Loucy (cell line): ENCODE results near the gene TOMM40L.

Experiments used
- H2AFZ ChIP-seq: fragments of 200-600 bp; sonication (generic); 2 replicates; pipeline ENCODE4 v1.6.0; 2016; ENCODE audit warnings: antibody characterized with exemption, mild to moderate bottlenecking, low read length, moderate library complexity
- H3F3A ChIP-seq: fragments of 200-600 bp; 2 replicates; pipeline ENCODE4 v1.6.0; 2016; ENCODE audit warnings: antibody characterized with exemption, low read depth, mild to moderate bottlenecking
- H3K27me3 ChIP-seq: fragments of 200-600 bp; sonication (generic); 2 replicates; pipeline ENCODE4 v1.6.1; 2014; ENCODE audit warnings: low read length, mild to moderate bottlenecking; ENCODE audit not compliant: insufficient read depth, poor library complexity, severe bottlenecking
- H3K36me3 ChIP-seq: fragments of 200-600 bp; sonication (generic); 2 replicates; pipeline ENCODE4 v1.6.1; 2016; ENCODE audit warnings: low read length; ENCODE audit not compliant: insufficient read depth
- H3K4me1 ChIP-seq: fragments of 200-600 bp; sonication (generic); 2 replicates; pipeline ENCODE4 v1.5.1; 2014; ENCODE audit warnings: low read length, mild to moderate bottlenecking; ENCODE audit not compliant: insufficient read depth, poor library complexity, severe bottlenecking
- H3K4me2 ChIP-seq: fragments of 200-600 bp; sonication (generic); 2 replicates; pipeline ENCODE4 v1.6.0; 2014; ENCODE audit warnings: antibody characterized with exemption, low read length, low read depth, mild to moderate bottlenecking; ENCODE audit not compliant: poor library complexity, severe bottlenecking
- H3K4me3 ChIP-seq: fragments of 200-600 bp; sonication (generic); 2 replicates; pipeline ENCODE4 v1.5.1; 2014; ENCODE audit warnings: low read length, mild to moderate bottlenecking, mixed read lengths; ENCODE audit not compliant: poor library complexity, severe bottlenecking
- H3K79me2 ChIP-seq: fragments of 200-600 bp; sonication (generic); 2 replicates; pipeline ENCODE4 v1.6.1; 2014; ENCODE audit warnings: low read length; ENCODE audit not compliant: insufficient read depth
- H3K9ac ChIP-seq: fragments of 200-600 bp; sonication (generic); 2 replicates; pipeline ENCODE4 v1.6.0; 2014; ENCODE audit warnings: mild to moderate bottlenecking, low read depth, low read length, moderate library complexity; ENCODE audit not compliant: poor library complexity, severe bottlenecking
- H3K9me2 ChIP-seq: fragments of 200-600 bp; sonication (generic); replicated peaks from 2 replicates; pipeline ENCODE4 v1.6.1; 2016; ENCODE audit warnings: low read depth, low read length, mixed read lengths
- H3K9me3 ChIP-seq: fragments of 200-600 bp; sonication (generic); 2 replicates; pipeline ENCODE4 v1.6.1; 2014; ENCODE audit warnings: mild to moderate bottlenecking, antibody characterized with exemption, low read length, low read depth; ENCODE audit not compliant: insufficient read depth
- H4K20me1 ChIP-seq: fragments of 200-600 bp; sonication (generic); 2 replicates; pipeline ENCODE4 v1.6.0; 2014; ENCODE audit warnings: antibody characterized with exemption, low read length, mild to moderate bottlenecking; ENCODE audit not compliant: insufficient read depth, poor library complexity, severe bottlenecking
- EZH2phosphoT487 ChIP-seq: fragments of 200-600 bp; IDR thresholded peaks from 2 replicates; pipeline ENCODE4 v1.6.1; 2018; ENCODE audit warnings: antibody characterized with exemption, mild to moderate bottlenecking, moderate library complexity, borderline replicate concordance
- TF ChIP-seq, protein P1 (sequence below): fragments of 200-600 bp; sonication (generic); conservative IDR thresholded peaks from 2 replicates; pipeline ENCODE4 v1.5.1; 2014; ENCODE audit warnings: mild to moderate bottlenecking, antibody characterized with exemption, low read length

TOMM40L gene

DNA sequence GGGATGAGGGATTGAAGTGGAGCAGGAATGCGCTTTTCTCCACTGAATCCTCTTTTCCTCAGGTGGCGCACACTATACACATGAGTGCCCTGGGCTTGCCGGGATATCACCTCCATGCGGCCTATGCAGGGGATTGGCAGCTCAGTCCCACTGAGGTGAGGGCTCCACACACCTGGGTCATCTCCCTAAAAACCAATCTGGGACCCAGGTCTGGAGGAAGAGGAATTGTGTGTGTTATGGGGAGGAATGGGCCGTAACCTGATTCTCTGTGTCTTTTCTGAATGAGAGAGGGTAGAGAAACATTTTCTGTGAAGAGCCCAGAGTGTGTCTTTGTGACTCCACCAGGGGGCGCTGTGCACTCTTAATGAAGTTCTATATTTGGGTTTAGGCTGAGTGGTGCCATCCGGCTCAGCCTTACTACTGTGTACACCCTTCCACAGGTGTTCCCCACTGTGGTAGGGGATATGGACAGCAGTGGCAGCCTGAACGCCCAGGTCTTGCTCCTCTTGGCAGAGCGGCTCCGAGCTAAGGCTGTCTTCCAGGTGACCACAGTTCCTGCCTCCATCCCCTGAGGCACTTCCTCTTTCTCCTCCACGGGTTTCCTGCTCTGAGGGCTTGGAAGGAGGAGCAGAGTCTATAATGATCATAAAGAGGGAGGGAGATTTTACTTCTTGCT is 1.5 kb downstream of the TOMM40L start:
- Histone ChIP-seq H3K9ac (peak overlapping the region; percentile 77), H3K9me3 (no peaks in the 10 kb centered on the region), H3K4me1 (peaks cover 21% of the 10 kb centered on the region), H2AFZ (peak overlapping the region; percentile 72), H3K9me2 (no peaks in the 10 kb centered on the region), H4K20me1 (no peaks in the 10 kb centered on the region), H3K27me3 (no peaks in the 10 kb centered on the region), H3K4me2 (peak overlapping the region; percentile 77), H3K36me3 (no peaks in the 10 kb centered on the region; the same call in 1 of the 2 replicates), H3K79me2 (0 out of 2 replicates have a peak, but pooled peaks cover 4% of the 10 kb centered on the region), H3K4me3 (peak overlapping the region; percentile 82), H3F3A (no peaks in the 10 kb centered on the region)
- no peak for TF ChIP-seq EZH2phosphoT487
- TF ChIP-seq, protein P1, sequence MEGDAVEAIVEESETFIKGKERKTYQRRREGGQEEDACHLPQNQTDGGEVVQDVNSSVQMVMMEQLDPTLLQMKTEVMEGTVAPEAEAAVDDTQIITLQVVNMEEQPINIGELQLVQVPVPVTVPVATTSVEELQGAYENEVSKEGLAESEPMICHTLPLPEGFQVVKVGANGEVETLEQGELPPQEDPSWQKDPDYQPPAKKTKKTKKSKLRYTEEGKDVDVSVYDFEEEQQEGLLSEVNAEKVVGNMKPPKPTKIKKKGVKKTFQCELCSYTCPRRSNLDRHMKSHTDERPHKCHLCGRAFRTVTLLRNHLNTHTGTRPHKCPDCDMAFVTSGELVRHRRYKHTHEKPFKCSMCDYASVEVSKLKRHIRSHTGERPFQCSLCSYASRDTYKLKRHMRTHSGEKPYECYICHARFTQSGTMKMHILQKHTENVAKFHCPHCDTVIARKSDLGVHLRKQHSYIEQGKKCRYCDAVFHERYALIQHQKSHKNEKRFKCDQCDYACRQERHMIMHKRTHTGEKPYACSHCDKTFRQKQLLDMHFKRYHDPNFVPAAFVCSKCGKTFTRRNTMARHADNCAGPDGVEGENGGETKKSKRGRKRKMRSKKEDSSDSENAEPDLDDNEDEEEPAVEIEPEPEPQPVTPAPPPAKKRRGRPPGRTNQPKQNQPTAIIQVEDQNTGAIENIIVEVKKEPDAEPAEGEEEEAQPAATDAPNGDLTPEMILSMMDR = peak; percentile 94

DNA sequence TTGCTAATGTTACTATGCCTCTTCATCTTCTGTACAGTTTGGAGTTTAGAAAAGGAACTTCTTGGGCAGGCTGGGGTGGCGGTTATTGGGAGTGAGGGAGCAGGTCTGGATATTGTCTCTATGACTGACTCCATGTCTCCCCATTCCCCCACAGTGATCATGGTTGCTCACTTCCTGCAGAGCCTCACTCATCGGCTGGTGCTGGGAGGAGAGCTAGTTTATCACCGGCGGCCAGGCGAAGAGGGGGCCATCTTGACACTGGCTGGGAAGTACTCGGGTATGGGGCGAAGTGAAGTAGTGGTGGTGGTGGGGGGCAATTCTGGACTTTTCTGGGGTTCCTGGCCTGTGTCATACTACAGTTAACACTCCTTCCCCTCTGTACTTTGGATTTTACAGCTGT is 2.2 kb downstream of the TOMM40L start:
- Histone ChIP-seq H3K9ac (peak overlapping the region; percentile 77), H3K4me1 (peaks cover 21% of the 10 kb centered on the region), H4K20me1 (no peaks in the 10 kb centered on the region), H2AFZ (peak overlapping the region; percentile 72), H3F3A (no peaks in the 10 kb centered on the region), H3K4me2 (peak overlapping the region; percentile 77), H3K79me2 (0 out of 2 replicates have a peak, but pooled peaks cover 4% of the 10 kb centered on the region), H3K4me3 (peak overlapping the region; percentile 82), H3K9me2 (no peaks in the 10 kb centered on the region), H3K9me3 (no peaks in the 10 kb centered on the region), H3K27me3 (no peaks in the 10 kb centered on the region), H3K36me3 (no peaks in the 10 kb centered on the region; the same call in 1 of the 2 replicates)
- TF ChIP-seq, protein P1 = no peak
- no peak for TF ChIP-seq EZH2phosphoT487

DNA sequence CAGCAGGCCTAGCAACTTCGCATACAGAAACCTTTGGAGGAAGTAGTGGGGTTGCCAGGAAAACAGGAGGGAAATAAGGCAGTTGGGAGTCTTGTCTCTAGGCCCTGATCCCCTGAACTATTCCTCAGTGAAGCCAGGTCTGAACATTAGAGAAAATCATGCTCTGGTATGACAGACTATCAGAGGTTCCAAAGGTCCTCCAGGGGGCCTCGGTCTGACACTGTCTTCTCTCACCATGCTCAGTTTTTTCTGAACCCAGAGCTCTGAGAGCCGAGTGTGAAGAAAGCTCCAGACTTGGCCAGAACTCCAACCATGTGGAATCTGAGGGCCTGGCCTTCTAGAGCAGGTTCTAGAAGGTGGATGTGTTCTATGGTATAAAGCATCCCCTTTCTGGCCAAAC is 4.0 kb downstream of the TOMM40L start:
- H3K4me2 ChIP-seq = no peak overlapping the region
- 0 out of 2 replicates have a peak, but pooled peaks cover 4% of the 10 kb centered on the region for H3K79me2 ChIP-seq
- no peaks in the 10 kb centered on the region for H3K9me3 ChIP-seq
- H3K4me1 ChIP-seq = peaks cover 21% of the 10 kb centered on the region
- H3K4me3 ChIP-seq = no peak overlapping the region
- H3K27me3 ChIP-seq = no peaks in the 10 kb centered on the region
- H3K9me2 ChIP-seq = no peaks in the 10 kb centered on the region
- TF ChIP-seq EZH2phosphoT487 = no peak
- TF ChIP-seq, protein P1 = peak; percentile 51
- no peak overlapping the region for H3K9ac ChIP-seq
- no peaks in the 10 kb centered on the region; the same call in 1 of the 2 replicates for H3K36me3 ChIP-seq
- no peaks in the 10 kb centered on the region for H3F3A ChIP-seq
- no peak overlapping the region for H2AFZ ChIP-seq
- no peaks in the 10 kb centered on the region for H4K20me1 ChIP-seq
